Neural progenitor cell (in vitro differentiated cells): Measurements from ENCODE around the gene CERS6.

ENCODE experiments used
- EZH2 ChIP-seq: fragments of 200-600 bp; sonication (generic); IDR thresholded peaks from 2 replicates; pipeline ENCODE4 v1.6.1; 2017; ENCODE audit warnings: antibody characterized with exemption, mild to moderate bottlenecking, moderate library complexity
- EZH2phosphoT487 ChIP-seq: fragments of 200-600 bp; sonication (generic); IDR thresholded peaks from 2 replicates; pipeline ENCODE4 v1.6.1; 2017; ENCODE audit warnings: antibody characterized with exemption
- TF ChIP-seq, protein P1 (sequence below): fragments of 200-600 bp; sonication (generic); IDR thresholded peaks from 2 replicates; pipeline ENCODE4 v1.5.1; 2017; ENCODE audit warnings: antibody characterized with exemption, mild to moderate bottlenecking

DNA sequence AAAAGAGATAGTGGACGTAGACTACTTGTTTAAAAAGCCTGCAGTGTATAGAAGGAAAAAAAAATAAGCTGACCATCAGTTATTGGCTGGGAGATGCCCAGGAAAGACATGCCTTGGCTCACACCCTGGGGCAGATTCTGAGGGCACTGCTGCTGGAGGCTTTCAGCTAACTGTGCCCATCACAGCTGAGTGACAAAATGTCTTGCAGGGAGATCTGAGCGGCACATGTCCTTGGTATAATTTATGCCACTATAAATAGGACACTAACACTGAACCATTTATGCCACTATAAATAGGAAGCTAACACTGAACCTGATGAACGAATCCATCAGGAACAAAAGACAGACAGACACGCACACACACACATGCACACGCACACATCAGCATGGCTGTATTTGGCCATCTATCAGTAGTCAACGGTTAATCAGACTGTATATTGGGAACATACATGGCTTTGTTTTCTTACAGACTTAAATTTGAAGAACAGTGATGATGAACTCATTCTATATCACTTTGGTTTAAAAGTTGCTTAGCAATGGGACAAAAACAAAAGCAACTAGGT, 278.2 kb downstream of the CERS6 start:
- TF ChIP-seq, protein P1, sequence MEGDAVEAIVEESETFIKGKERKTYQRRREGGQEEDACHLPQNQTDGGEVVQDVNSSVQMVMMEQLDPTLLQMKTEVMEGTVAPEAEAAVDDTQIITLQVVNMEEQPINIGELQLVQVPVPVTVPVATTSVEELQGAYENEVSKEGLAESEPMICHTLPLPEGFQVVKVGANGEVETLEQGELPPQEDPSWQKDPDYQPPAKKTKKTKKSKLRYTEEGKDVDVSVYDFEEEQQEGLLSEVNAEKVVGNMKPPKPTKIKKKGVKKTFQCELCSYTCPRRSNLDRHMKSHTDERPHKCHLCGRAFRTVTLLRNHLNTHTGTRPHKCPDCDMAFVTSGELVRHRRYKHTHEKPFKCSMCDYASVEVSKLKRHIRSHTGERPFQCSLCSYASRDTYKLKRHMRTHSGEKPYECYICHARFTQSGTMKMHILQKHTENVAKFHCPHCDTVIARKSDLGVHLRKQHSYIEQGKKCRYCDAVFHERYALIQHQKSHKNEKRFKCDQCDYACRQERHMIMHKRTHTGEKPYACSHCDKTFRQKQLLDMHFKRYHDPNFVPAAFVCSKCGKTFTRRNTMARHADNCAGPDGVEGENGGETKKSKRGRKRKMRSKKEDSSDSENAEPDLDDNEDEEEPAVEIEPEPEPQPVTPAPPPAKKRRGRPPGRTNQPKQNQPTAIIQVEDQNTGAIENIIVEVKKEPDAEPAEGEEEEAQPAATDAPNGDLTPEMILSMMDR = no peak
- no peak for TF ChIP-seq EZH2
- no peak for TF ChIP-seq EZH2phosphoT487
